Measurements from ENCODE around the gene MAPK11. TPM values are rescaled to one million over a fixed set of nuclear protein-coding genes. Genes with fewer than 3 reads are reported as not detected.
A peak's percentile ranks its signal among the peaks of the same experiment; 100 is the strongest.

The MAPK11 gene
- total RNA-seq, 1 experiment from 2014 or later: 5.5 TPM

GRCh38 chr22:50293441-50294318, 23.5 kb upstream of the MAPK11 start:
- H2AFZ ChIP-seq: no peak overlapping the region; the same call in 1 of the 2 replicates
- H3K9me3 ChIP-seq (ENCODE audit: insufficient read depth, low read depth): no peaks in the 10 kb centered on the region
- H3K36me3 ChIP-seq (ENCODE audit: low read depth): peaks cover 31% of the 10 kb centered on the region; the same call in 1 of the 2 replicates
- DNase-seq: peak; percentile 96 to 98
- peaks cover 93% of the 10 kb centered on the region for H3K79me2 ChIP-seq (ENCODE audit: low read depth)
- H3K9me2 ChIP-seq (ENCODE audit: insufficient read depth): no peaks in the 10 kb centered on the region
- peaks cover 58% of the 10 kb centered on the region for H3K4me1 ChIP-seq (replicated peaks; ENCODE audit: insufficient read depth)
- peak overlapping the region; percentile 87 for H3K27ac ChIP-seq
- POLR2A ChIA-PET (ENCODE audit: unreplicated experiment): interaction anchor here (0.5 to 1.8 kb wide), 5 partner anchors 10 to 214 kb away, joined by 9 to 27 read pairs (median 13); partner anchors contain the start of genes NCAPH2 and PLXNB2
- H3K4me3 ChIP-seq: peak overlapping the region; percentile 54
- intact Hi-C loops (cut with micrococcal nuclease; ENCODE audit: unreplicated experiment): loop anchor here (1.0 kb wide), 3 partner anchors 11 to 33 kb away; no protein-coding TSS in a partner anchor
- H3K4me2 ChIP-seq: peak overlapping the region; percentile 87
- peak; percentile 30; the same call in 1 of the 2 replicates for TF ChIP-seq CTCF (conservative IDR thresholded peaks at IDR 0.05)
- no peak for TF ChIP-seq EZH2 (IDR thresholded peaks at IDR 0.05; ENCODE audit: low read depth)
- H4K20me1 ChIP-seq (ENCODE audit: insufficient read depth): peaks cover 83% of the 10 kb centered on the region
- no peaks in the 10 kb centered on the region for H3K27me3 ChIP-seq (ENCODE audit: insufficient read depth, low read depth)
- no TSS peak for BruUV-seq (replicated peaks)
- CTCF ChIA-PET: interaction anchor here (0.5 to 1.7 kb wide), 5 partner anchors 10 to 48 kb away, joined by 3 to 8 read pairs (median 4); no protein-coding TSS in a partner anchor
- H3F3A ChIP-seq (ENCODE audit: insufficient read depth, low read depth): peaks cover 64% of the 10 kb centered on the region

GRCh38 chr22:50292643-50293440, 22.7 kb upstream of the MAPK11 start:
- H3K27ac ChIP-seq: peak overlapping the region; percentile 87
- H3F3A ChIP-seq (ENCODE audit: insufficient read depth, low read depth): peaks cover 65% of the 10 kb centered on the region
- no peaks in the 10 kb centered on the region for H3K9me2 ChIP-seq (ENCODE audit: insufficient read depth)
- ChIA-PET CTCF (interaction anchor here (0.5 to 1.0 kb wide), 3 partner anchors 11 to 47 kb away, joined by 4 to 8 read pairs (median 4); no protein-coding TSS in a partner anchor), POLR2A (ENCODE audit: unreplicated experiment) (interaction anchor here (0.6 to 1.8 kb wide), 3 partner anchors 11 to 15 kb away, joined by 12 to 27 read pairs (median 13); partner anchors contain the start of gene PLXNB2)
- peak overlapping the region; percentile 87 for H3K4me2 ChIP-seq
- peaks cover 93% of the 10 kb centered on the region for H3K79me2 ChIP-seq (ENCODE audit: low read depth)
- no peaks in the 10 kb centered on the region for H3K27me3 ChIP-seq (ENCODE audit: insufficient read depth, low read depth)
- intact Hi-C loops (cut with micrococcal nuclease; ENCODE audit: unreplicated experiment): loop anchor here (1.0 kb wide), 3 partner anchors 11 to 33 kb away; no protein-coding TSS in a partner anchor
- no peaks in the 10 kb centered on the region for H3K9me3 ChIP-seq (ENCODE audit: insufficient read depth, low read depth)
- peaks cover 83% of the 10 kb centered on the region for H4K20me1 ChIP-seq (ENCODE audit: insufficient read depth)
- H3K4me3 ChIP-seq: peak overlapping the region; percentile 54
- no peak for DNase-seq
- peaks cover 40% of the 10 kb centered on the region; the same call in 1 of the 2 replicates for H3K36me3 ChIP-seq (ENCODE audit: low read depth)
- no TSS peak for BruUV-seq (replicated peaks)
- peaks cover 54% of the 10 kb centered on the region for H3K4me1 ChIP-seq (replicated peaks; ENCODE audit: insufficient read depth)
- H2AFZ ChIP-seq: no peak overlapping the region
- TF ChIP-seq EZH2 (IDR thresholded peaks at IDR 0.05; ENCODE audit: low read depth) (no peak), CTCF (conservative IDR thresholded peaks at IDR 0.05) (no peak)

Data from PC-9 (cell line).